Limb (tissue), 2 donors: ENCODE results near the gene EIF2A.

ENCODE experiments used
- DNase-seq, 2 donors: peaks; one replicate each; pipeline ENCODE4 v3.0.0-alpha.2; 2016; ENCODE audit errors: extremely low spot score in 2 of 2

The EIF2A gene

GRCh38 chr3:150635076-150635475 lies 88.5 kb downstream of the EIF2A start:
- no peak for DNase-seq

- DNase-seq: no peak
Observed at GRCh38 chr3:150635526-150635925, 88.9 kb downstream of the EIF2A start.
